SHP77 (cell line): ENCODE results near the gene CMC1.
"Not testable (repeated sequence)": the region's sequence is repeated elsewhere in the genome, so short reads cannot be mapped to it uniquely, and the experiment has no call there.

Experiments used
- DNase-seq, 2 experiments: peaks; one replicate each; lab custom pipeline; 2025; lab: John Stamatoyannopoulos, UW

Gene CMC1

DNA sequence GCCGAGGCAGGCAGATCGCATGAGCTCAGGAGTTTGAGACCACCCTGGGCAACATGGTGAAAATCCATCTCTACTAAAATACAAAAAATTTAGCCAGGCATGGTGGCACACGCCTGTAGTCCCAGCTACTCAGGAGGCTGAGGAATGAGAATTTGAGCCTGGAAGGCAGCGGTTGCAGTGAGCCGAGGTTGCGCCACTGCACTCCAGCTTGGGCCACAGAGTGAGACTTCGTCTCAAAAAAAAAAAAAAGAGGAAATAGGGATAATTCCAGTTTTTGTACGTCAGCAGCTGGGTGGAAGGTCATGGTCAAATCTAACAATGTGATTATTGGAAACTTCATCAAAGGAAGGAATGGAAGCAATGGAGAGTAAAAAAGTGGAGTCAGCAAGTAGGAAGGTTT, 3.1 kb downstream of the CMC1 start:
- DNase-seq, result no peak

GRCh38 chr3:28247286-28247685, 5.9 kb downstream of the CMC1 start:
- no peak for DNase-seq

DNA sequence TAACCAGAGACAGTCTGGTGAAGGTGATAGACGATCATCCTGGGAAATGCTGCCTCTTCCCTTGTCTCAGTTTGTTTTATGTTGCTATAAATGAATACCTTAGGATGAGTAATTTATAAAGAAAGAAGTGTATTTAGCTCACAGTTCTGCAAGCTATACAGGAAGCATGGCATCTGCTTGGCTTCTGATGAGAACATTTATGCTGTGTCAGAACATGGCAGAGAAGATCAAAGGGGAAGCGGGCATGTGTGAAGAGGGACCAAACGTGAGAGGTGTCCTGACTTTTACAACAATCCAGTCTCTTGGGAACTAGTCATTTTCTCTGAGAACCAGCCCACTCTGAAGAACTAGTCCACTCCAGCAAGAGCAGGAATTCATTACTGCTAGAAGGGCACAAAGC, 9.6 kb downstream of the CMC1 start:
- no peak for DNase-seq

DNA sequence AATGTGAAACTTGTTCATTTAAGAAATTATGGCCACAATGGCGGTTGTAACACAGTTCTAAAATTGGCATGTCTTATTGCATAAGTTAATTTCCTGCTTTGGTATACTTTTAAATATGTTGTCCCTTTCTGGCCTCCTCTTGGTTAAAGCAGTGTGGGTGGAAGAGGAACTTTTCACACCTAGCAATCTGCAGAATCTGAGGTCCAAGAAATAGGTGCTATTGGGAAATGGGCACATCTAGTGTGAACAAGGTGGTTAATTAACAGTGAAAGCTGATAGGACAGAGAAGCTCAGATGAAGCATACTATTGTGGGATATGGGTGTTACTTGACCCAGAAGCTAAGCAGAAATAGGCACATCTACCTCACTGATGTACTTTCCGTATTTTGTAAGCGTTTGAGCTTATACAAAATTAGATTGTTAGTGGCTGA, 10.6 kb downstream of the CMC1 start:
- no peak for DNase-seq

DNA sequence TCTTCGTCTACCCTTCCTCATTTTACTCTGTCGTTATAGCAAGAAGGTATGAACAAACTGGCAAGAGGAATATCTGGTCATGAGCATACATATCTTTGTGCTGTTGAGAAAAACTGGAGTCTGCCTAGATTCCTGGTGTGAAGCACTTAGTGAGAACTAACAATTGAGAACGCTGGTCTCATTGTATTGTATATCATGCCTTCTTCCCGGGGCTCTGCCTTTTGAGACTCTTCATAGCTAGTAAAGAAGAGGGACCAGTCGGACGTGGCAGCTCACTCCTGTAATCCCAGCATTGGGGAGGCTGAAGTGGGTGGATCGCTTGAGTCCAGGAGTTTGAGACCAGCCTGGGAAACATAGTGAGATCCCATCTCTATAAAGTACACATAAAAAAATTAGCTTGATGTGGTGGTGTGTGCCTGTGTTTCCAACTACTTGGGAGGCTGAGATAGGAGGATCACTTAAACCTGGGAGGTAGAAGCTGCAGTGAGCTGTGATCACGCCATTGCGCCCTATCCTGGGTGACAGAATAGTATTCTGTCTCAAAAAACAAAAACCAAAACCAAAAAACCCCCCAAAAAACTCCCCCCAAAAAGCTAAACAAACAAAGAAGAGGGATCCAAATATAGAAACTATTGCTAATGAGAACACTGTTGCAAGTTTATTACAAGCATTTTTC, 11.8 kb downstream of the CMC1 start:
- no peak for DNase-seq

DNA sequence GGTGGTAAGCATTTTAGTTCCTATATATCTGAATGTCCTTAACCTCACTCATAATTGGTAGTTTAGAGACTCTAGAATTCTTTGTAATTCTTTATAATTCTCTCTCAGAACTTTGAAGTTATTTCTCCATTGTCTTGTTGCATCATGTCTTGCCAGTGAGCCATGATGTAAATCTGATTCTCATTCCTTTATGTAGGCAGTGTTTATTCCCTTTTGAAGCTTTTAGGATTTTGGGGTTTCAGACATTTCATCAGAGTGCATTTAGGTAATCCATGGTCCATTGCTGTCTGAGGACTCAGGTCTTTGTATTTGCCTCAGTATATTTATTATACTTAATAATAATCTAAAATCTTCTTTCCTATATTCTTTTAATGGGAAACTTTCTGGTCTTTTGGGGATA, 20.6 kb downstream of the CMC1 start:
- DNase-seq, result no peak

DNA sequence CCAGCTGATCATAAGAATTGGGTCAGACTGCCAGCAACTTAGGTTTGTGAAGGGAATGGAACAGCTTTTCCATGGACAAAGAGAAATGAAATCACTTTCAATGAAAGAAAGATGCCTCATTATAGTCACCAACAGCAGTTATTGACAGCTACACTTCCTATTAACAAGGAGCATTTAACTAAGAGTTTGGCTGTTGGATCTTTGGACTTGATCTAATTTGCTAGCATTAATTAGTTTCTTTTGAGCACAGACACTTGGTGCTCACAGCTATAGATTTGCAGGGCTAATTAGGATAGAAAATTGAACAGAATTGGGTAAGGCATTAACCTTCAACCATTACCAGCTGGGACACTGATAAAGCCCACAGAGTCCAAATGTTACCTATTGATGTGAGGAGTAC, 24.2 kb downstream of the CMC1 start:
- no peak for DNase-seq

DNA sequence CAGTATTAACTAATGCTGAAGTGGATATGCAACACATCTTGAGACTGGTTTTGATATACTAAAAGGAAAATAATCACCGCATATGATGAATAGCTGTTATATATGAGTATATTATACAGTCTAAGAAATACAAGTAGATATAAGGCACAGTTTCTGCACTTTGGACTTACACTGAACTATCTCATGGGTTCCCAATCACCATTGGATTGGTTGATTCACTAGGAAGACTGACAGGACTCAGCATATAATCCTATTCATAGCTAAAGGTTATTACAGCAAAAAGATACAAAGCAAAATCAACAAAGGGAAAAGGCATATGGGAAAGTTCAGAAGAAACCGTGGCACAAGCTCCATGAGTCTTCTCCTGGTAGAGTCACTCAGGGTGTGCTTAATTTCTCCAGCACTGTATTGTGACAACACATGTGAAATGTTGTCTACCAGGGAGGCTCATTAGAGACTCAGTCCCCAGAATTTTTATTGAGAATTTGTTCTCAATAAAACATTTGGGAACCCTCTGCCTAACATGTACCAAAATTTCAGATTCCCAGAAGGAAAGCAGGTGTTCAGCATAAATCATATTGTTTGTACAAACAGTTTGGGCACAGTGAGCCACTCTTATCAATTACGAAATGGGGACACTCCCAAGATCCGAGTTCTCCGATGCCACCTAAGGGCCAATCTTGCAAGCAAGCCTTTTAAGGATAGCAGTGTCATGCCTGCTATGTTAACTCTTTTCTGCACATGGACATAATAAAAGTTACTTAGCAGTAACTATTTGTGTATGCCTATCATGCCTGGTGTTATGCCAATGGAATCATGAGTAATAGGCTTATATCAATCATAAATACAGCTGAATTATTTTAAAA, 26.8 kb downstream of the CMC1 start:
- no peak for DNase-seq

GRCh38 chr3:28268989-28269388, 27.6 kb downstream of the CMC1 start:
- no peak for DNase-seq

DNA sequence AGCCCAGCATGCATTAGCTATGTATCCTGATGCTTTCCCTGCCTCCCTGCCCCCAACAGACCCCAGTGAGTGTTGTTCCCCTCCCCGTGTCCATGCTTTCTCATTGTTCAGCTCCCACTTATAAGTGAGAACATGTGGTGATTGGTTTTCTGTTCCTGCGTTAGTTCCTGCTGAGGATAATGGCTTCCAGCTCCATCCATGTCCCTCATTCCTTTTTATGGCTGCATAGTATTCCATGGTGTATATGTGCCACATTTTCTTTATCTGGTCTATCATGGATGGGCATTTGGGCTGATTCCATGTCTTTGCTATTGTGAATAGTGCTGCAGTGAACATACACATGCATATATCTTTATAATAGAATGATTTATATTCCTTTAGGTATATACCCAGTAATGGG, 28.5 kb downstream of the CMC1 start:
- DNase-seq, result not testable (repeated sequence)

DNA sequence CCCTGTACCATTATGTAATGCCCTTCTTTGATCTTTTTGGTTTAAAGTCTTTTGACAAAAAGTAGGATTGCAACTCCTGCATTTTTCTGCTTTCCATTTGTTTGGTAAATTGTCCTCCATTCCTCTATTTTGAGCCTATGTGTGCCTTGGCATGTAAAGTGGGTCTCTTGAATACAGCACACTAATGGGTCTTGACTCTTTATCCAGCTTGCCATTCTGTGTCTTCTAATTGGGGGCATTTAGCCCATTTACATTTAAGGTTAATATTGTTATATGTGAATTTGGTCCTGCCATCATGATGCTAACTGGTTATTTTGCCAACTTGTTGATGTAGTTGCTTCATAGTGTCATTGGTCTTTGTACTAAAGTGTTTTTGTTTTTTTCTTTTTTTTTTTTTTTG, 32.4 kb downstream of the CMC1 start:
- DNase-seq, result no peak

DNA sequence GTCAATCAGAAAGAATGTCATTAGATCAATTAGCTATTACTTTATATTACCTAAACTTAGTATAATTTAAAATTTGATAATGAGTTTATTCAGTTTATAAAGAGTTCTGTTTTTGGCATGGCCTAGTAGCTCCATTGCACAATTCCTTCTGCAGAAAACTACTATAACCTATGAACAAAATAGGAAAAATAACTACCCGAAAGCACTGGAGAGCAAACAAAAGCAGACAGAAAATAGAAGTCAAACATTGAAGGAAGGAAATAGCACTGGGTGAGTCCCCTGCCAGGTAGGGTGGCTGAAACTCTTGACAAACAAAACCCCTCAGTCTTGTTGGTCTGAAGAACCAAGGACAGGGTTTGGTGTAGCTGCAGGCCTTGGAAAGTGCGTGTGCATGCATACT, 37.5 kb downstream of the CMC1 start:
- DNase-seq, result no peak

GRCh38 chr3:28279770-28280169, 38.4 kb downstream of the CMC1 start:
- no peak for DNase-seq

DNA sequence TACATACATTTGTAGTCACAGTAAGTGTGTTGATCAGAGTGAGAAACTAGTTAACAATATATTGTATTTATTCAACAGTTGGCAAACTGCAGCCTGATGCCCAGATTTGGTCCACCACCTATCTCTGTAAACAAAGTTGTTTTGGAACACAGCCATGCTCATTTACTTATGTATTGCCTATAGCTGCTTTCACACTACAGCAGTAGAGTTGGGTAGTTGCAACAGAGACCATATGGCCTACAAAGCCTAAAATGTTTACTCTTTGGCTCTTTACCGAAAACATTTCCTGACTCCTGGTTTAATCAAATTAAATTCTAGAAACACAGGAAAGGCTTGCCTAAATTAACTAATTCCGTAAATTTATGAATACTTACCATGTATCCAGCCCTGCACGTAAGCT, 39.4 kb downstream of the CMC1 start:
- no peak for DNase-seq

GRCh38 chr3:28286595-28286994, 45.2 kb downstream of the CMC1 start:
- DNase-seq, result peak in 1 of 2 experiments; percentile 0

- no peak for DNase-seq
These were observed 45.6 kb downstream of the CMC1 start for GRCh38 chr3:28287046-28287445.

- no peak for DNase-seq
These were observed 49.5 kb downstream of the CMC1 start for GRCh38 chr3:28290863-28291300.

- DNase-seq, result no peak
These were observed 50.2 kb downstream of the CMC1 start for GRCh38 chr3:28291577-28291976.

- DNase-seq, result no peak
These were observed 51.2 kb downstream of the CMC1 start for GRCh38 chr3:28292622-28293021.

GRCh38 chr3:28294667-28295413, 53.4 kb downstream of the CMC1 start:
- DNase-seq, result no peak

DNA sequence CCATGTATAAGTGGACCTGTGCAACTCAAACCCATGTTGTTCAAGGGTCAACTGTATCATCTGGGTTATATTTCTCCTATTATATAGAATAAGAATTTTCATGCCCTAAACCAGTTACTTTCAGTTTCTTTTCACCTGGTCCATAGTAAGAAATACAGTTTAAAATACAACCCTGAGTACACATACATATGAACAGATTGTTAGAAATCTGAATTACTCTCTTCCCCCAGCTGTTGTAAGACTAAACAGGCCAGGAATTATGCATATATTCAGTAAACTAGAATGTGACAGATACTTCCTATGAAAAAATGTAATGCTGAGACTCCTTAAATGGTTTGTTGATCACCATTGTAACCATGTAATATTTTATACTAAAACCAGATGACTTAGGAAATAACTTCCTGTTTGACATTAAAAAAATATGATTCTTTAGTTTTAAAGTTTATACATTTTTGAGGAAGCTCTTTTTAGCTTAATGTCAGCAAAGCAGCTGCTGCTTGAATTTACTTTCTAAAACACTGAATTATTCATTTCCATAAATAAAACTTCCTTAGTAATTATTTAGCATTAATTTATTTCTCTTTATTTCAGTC, 54.6 kb downstream of the CMC1 start:
- no peak for DNase-seq

DNA sequence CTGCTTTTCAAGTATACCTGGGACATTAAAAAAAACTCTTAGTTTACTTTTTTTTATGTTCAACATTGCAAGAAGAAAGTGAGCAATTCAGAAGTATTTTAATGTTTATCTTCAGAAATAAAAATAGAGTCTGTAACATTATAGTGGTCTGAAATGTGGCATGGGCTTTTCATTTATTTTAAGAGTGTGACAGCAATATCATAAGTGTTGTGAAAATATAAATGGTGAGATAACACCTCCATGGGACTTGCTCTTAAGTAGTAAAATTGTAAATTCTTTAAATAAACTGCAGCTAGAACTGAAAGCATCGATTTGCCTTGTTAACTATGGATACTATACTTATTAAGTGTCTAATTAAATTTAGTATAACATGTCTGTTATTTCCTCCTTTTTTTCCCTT, 58.3 kb downstream of the CMC1 start:
- DNase-seq, result no peak
